Mesendoderm (in vitro differentiated cells): ENCODE results near the gene NLRC5.
A peak's percentile ranks its signal among the peaks of the same experiment; 100 is the strongest.

Experiments
- DNase-seq: peaks from one replicate; pipeline ENCODE4 v3.0.0; 2013
- H2AK5ac ChIP-seq: 2 replicates; pipeline ENCODE4 v1.6.1; 2013; ENCODE audit warnings: low read length, inconsistent platforms
- H2BK120ac ChIP-seq: 2 replicates; pipeline ENCODE4 v1.6.1; 2013; ENCODE audit warnings: low read depth, mild to moderate bottlenecking, low read length, moderate library complexity, mixed read lengths
- H2BK15ac ChIP-seq: replicated peaks from 2 replicates; pipeline ENCODE4 v1.6.1; 2013; ENCODE audit warnings: low read depth, mild to moderate bottlenecking, moderate library complexity
- H2BK5ac ChIP-seq: 2 replicates; pipeline ENCODE4 v1.6.1; 2013; ENCODE audit warnings: low read length, inconsistent platforms
- H3K18ac ChIP-seq: 2 replicates; pipeline ENCODE4 v1.6.1; 2013; ENCODE audit warnings: mild to moderate bottlenecking, low read length, mixed read lengths
- H3K23ac ChIP-seq: one replicate; pipeline ENCODE4 v1.6.1; 2013; ENCODE audit warnings: low read length
- H3K27ac ChIP-seq: 2 replicates; pipeline ENCODE4 v1.5.1; 2013; ENCODE audit warnings: low read depth, mild to moderate bottlenecking, inconsistent platforms, low read length, moderate library complexity
- H3K27me3 ChIP-seq: 2 replicates; pipeline ENCODE4 v1.6.1; 2013; ENCODE audit warnings: low read length, control low read depth, mild to moderate bottlenecking, inconsistent platforms; ENCODE audit not compliant: insufficient read depth, poor library complexity
- H3K36me3 ChIP-seq: 2 replicates; pipeline ENCODE4 v1.6.1; 2013; ENCODE audit warnings: low read length, inconsistent platforms; ENCODE audit not compliant: control insufficient read depth, insufficient read depth
- H3K4ac ChIP-seq: one replicate; pipeline ENCODE4 v1.6.1; 2013; ENCODE audit warnings: low read depth, mild to moderate bottlenecking, low read length, moderate library complexity
- H3K4me1 ChIP-seq: 2 replicates; pipeline ENCODE4 v1.6.1; 2013; ENCODE audit warnings: low read depth, low read length, inconsistent platforms; ENCODE audit not compliant: control insufficient read depth
- H3K4me2 ChIP-seq: 2 replicates; pipeline ENCODE4 v1.6.1; 2013; ENCODE audit warnings: low read length
- H3K4me3 ChIP-seq: 2 replicates; pipeline ENCODE4 v1.5.1; 2013; ENCODE audit warnings: mild to moderate bottlenecking, low read length
- H3K56ac ChIP-seq: one replicate; pipeline ENCODE4 v1.6.1; 2013; ENCODE audit warnings: low read length
- H3K79me1 ChIP-seq: 2 replicates; pipeline ENCODE4 v1.6.1; 2013; ENCODE audit warnings: low read length, inconsistent platforms
- H3K79me2 ChIP-seq: 2 replicates; pipeline ENCODE4 v1.6.1; 2013; ENCODE audit warnings: mild to moderate bottlenecking, low read length; ENCODE audit not compliant: control insufficient read depth, insufficient read depth
- H3K9ac ChIP-seq: 2 replicates; pipeline ENCODE4 v1.6.1; 2013; ENCODE audit warnings: low read length, inconsistent platforms
- H4K5ac ChIP-seq: one replicate; pipeline ENCODE4 v1.6.1; 2013; ENCODE audit warnings: low read length
- H4K8ac ChIP-seq: one replicate; pipeline ENCODE4 v1.6.1; 2013; ENCODE audit warnings: low read depth, mild to moderate bottlenecking, control low read depth, low read length, moderate library complexity
- WGBS: extraction: QIAGEN DNeasy Blood & Tissue Kit; methylation state at CpG from one replicate; pipeline ENCODE4 v1.1.7; 2013; ENCODE audit warnings: low lambda C conversion rate, missing lambda C conversion rate; ENCODE audit not compliant: insufficient coverage; ENCODE audit errors: extremely low coverage; 5-methylcytosine and 5-hydroxymethylcytosine counted together

The NLRC5 gene

GRCh38 chr16:56981729-56982271 is 7.6 kb upstream of the NLRC5 start:
- WGBS: no CpG with 5 or more reads among the region's 12 CpGs
- Histone ChIP-seq H3K79me2 (no peaks in the 10 kb centered on the region), H3K4me3 (no peak overlapping the region), H2BK15ac (no peak overlapping the region), H4K5ac (no peak overlapping the region), H3K9ac (no peak overlapping the region), H3K4me1 (no peaks in the 10 kb centered on the region), H3K4me2 (no peak overlapping the region), H3K18ac (no peak overlapping the region), H3K23ac (no peak overlapping the region), H3K27me3 (no peaks in the 10 kb centered on the region), H2BK5ac (no peak overlapping the region), H3K4ac (no peak overlapping the region), H3K27ac (no peak overlapping the region), H3K36me3 (no peaks in the 10 kb centered on the region), H3K56ac (no peak overlapping the region), H4K8ac (no peak overlapping the region), H3K79me1 (no peaks in the 10 kb centered on the region), H2BK120ac (no peak overlapping the region), H2AK5ac (no peak overlapping the region)
- DNase-seq: no peak

- Histone ChIP-seq H4K5ac (no peak overlapping the region), H3K4ac (no peak overlapping the region), H3K23ac (no peak overlapping the region), H3K4me2 (no peak overlapping the region), H2BK15ac (no peak overlapping the region), H3K4me1 (no peaks in the 10 kb centered on the region), H2BK5ac (no peak overlapping the region), H3K79me2 (no peaks in the 10 kb centered on the region), H3K56ac (no peak overlapping the region), H3K4me3 (no peak overlapping the region), H3K18ac (no peak overlapping the region), H2AK5ac (no peak overlapping the region), H3K36me3 (no peaks in the 10 kb centered on the region), H3K79me1 (no peaks in the 10 kb centered on the region), H2BK120ac (no peak overlapping the region), H3K27me3 (no peaks in the 10 kb centered on the region), H3K27ac (no peak overlapping the region), H4K8ac (no peak overlapping the region), H3K9ac (no peak overlapping the region)
- no peak for DNase-seq
- no CpG with 5 or more reads among the region's 2 CpGs for WGBS
Measured at GRCh38 chr16:56982695-56983094, 6.7 kb upstream of the NLRC5 start.

- H2BK120ac ChIP-seq: no peak overlapping the region
- no CpG with 5 or more reads among the region's 9 CpGs for WGBS
Measured at GRCh38 chr16:56983211-56983751, 6.1 kb upstream of the NLRC5 start.

GRCh38 chr16:56984639-56985038 is 4.7 kb upstream of the NLRC5 start:
- no peak overlapping the region for H2BK5ac ChIP-seq
- H3K4me2 ChIP-seq: no peak overlapping the region
- no peaks in the 10 kb centered on the region for H3K4me1 ChIP-seq
- H2BK120ac ChIP-seq: no peak overlapping the region
- DNase-seq: peak; percentile 42
- no peak overlapping the region for H3K18ac ChIP-seq
- H3K79me1 ChIP-seq: no peaks in the 10 kb centered on the region
- H3K4ac ChIP-seq: no peak overlapping the region
- H3K23ac ChIP-seq: no peak overlapping the region
- H3K79me2 ChIP-seq: no peaks in the 10 kb centered on the region
- H3K4me3 ChIP-seq: no peak overlapping the region
- no peak overlapping the region for H4K5ac ChIP-seq
- no peak overlapping the region for H4K8ac ChIP-seq
- H3K27ac ChIP-seq: no peak overlapping the region
- H3K27me3 ChIP-seq: peaks cover 3% of the 10 kb centered on the region
- WGBS: no CpG with 5 or more reads among the region's 6 CpGs
- H3K9ac ChIP-seq: no peak overlapping the region
- no peak overlapping the region for H3K56ac ChIP-seq
- no peak overlapping the region for H2AK5ac ChIP-seq
- H3K36me3 ChIP-seq: no peaks in the 10 kb centered on the region
- no peak overlapping the region for H2BK15ac ChIP-seq

More at GRCh38 chr16:56983211-56983751, 6.1 kb upstream of the NLRC5 start:
- no peak overlapping the region for H3K4me2 ChIP-seq
- H3K4me3 ChIP-seq: no peak overlapping the region
- H3K27me3 ChIP-seq: no peaks in the 10 kb centered on the region
- H3K4me1 ChIP-seq: no peaks in the 10 kb centered on the region
- no peak overlapping the region for H4K5ac ChIP-seq
- no peak overlapping the region for H3K9ac ChIP-seq
- H3K56ac ChIP-seq: no peak overlapping the region
- H3K36me3 ChIP-seq: no peaks in the 10 kb centered on the region
- H3K18ac ChIP-seq: no peak overlapping the region
- H2BK5ac ChIP-seq: no peak overlapping the region
- H2AK5ac ChIP-seq: no peak overlapping the region
- H3K4ac ChIP-seq: no peak overlapping the region
- H3K23ac ChIP-seq: no peak overlapping the region
- no peaks in the 10 kb centered on the region for H3K79me2 ChIP-seq
- H4K8ac ChIP-seq: no peak overlapping the region
- H3K27ac ChIP-seq: no peak overlapping the region
- no peak for DNase-seq
- H3K79me1 ChIP-seq: no peaks in the 10 kb centered on the region
- no peak overlapping the region for H2BK15ac ChIP-seq

GRCh38 chr16:56985288-56985961 is 3.9 kb upstream of the NLRC5 start:
- Histone ChIP-seq H3K4me1 (no peaks in the 10 kb centered on the region), H2BK120ac (no peak overlapping the region), H4K8ac (no peak overlapping the region), H3K18ac (no peak overlapping the region), H3K4me3 (no peak overlapping the region), H3K9ac (no peak overlapping the region), H3K79me1 (no peaks in the 10 kb centered on the region), H3K4me2 (no peak overlapping the region), H4K5ac (no peak overlapping the region), H3K27me3 (peaks cover 7% of the 10 kb centered on the region), H3K27ac (no peak overlapping the region), H3K23ac (no peak overlapping the region), H2AK5ac (no peak overlapping the region), H3K36me3 (no peaks in the 10 kb centered on the region), H2BK5ac (no peak overlapping the region), H3K56ac (no peak overlapping the region), H3K79me2 (no peaks in the 10 kb centered on the region), H2BK15ac (no peak overlapping the region), H3K4ac (no peak overlapping the region)
- no CpG with 5 or more reads among the region's 7 CpGs for WGBS
- peak; percentile 61 for DNase-seq
